Progenitor cell of endocrine pancreas (in vitro differentiated cells): ENCODE data around the gene HNRNPU. TPM values are rescaled to one million over a fixed set of nuclear protein-coding genes. Genes with fewer than 3 reads are reported as not detected.

Experiments used
- DNase-seq: peaks from one replicate; pipeline ENCODE4 v3.0.0; 2021; ENCODE audit warnings: low spot score; ENCODE audit not compliant: unreplicated experiment
- H3K27ac Mint-ChIP-seq: 2 replicates; pipeline ENCODE4 v1.8.0; 2021; ENCODE audit warnings: mild to moderate bottlenecking, moderate library complexity, mixed read lengths
- H3K27me3 Mint-ChIP-seq: 2 replicates; pipeline ENCODE4 v1.8.0; 2021; ENCODE audit warnings: mixed read lengths
- H3K36me3 Mint-ChIP-seq: 2 replicates; pipeline ENCODE4 v1.8.0; 2022; ENCODE audit warnings: mixed read lengths; ENCODE audit not compliant: insufficient read depth
- H3K4me1 Mint-ChIP-seq: 2 replicates; pipeline ENCODE4 v1.8.0; 2021; ENCODE audit warnings: low read depth, mixed read lengths
- H3K4me3 Mint-ChIP-seq: 2 replicates; pipeline ENCODE4 v1.8.0; 2021; ENCODE audit warnings: low read depth, mild to moderate bottlenecking, moderate library complexity, mixed read lengths
- H3K9me3 Mint-ChIP-seq: 2 replicates; pipeline ENCODE4 v1.8.0; 2021; ENCODE audit warnings: low read depth, mixed read lengths
- total RNA-seq: library from RNA; stranded (reverse); gene quantifications from 2 replicates; pipeline ENCODE4 v1.2.1, GENCODE V29; 2021
- TF ChIP-seq, protein P1 (sequence below): fragments of 200-600 bp; sonication (generic); IDR thresholded peaks from one replicate; pipeline ENCODE4 v1.5.0; 2021; ENCODE audit warnings: antibody characterized with exemption, mild to moderate bottlenecking; ENCODE audit not compliant: unreplicated experiment

HNRNPU gene
- total RNA-seq, 1 donor from 2014 or later = 526 TPM

DNA sequence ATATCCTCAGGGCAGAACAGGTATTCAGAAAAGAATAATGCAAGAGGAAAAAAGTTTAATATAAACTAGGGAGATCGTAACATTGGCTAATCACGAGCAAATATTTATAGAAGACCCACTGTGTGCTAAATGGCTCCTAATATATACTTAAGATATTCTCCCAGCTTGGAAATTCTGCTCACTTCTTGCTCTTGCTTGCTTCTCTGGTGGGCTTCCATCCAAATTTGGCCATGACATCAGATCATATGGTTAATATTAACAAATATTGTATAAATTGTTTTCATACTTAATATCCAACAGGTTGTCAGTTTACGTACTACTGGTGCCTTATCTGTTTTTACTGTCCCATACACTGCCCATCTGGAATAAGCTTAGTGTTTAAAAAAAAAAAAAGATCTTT lies 27.8 kb downstream of the HNRNPU start:
- H3K9me3 Mint-ChIP-seq = no peaks in the 10 kb centered on the region
- H3K36me3 Mint-ChIP-seq = peaks cover 25% of the 10 kb centered on the region
- peak overlapping the region; percentile 82 for H3K4me3 Mint-ChIP-seq
- no peak for DNase-seq
- TF ChIP-seq, protein P1, sequence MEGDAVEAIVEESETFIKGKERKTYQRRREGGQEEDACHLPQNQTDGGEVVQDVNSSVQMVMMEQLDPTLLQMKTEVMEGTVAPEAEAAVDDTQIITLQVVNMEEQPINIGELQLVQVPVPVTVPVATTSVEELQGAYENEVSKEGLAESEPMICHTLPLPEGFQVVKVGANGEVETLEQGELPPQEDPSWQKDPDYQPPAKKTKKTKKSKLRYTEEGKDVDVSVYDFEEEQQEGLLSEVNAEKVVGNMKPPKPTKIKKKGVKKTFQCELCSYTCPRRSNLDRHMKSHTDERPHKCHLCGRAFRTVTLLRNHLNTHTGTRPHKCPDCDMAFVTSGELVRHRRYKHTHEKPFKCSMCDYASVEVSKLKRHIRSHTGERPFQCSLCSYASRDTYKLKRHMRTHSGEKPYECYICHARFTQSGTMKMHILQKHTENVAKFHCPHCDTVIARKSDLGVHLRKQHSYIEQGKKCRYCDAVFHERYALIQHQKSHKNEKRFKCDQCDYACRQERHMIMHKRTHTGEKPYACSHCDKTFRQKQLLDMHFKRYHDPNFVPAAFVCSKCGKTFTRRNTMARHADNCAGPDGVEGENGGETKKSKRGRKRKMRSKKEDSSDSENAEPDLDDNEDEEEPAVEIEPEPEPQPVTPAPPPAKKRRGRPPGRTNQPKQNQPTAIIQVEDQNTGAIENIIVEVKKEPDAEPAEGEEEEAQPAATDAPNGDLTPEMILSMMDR = no peak
- H3K27ac Mint-ChIP-seq = peak overlapping the region; percentile 100
- peaks cover 39% of the 10 kb centered on the region for H3K4me1 Mint-ChIP-seq
- H3K27me3 Mint-ChIP-seq = no peaks in the 10 kb centered on the region

DNA sequence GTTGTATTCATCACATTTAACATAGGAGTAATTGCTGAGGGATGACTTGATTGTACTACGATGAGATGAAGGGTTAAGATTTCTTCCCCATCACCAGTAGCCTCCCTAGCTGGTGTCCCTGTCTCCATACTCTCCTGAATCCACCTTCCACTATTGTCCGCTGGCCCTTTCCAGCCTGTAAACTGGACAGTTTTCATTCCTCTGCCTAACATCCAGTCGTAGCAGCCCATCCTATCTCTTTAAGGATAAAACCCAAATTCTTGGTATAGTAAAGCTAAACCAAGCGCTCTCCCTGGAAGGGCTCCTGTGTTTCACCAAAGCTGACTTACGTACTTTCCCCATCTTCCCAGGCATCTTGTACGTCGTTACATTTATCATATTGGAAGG lies 28.2 kb downstream of the HNRNPU start:
- TF ChIP-seq, protein P1 = no peak
- Mint-ChIP-seq H3K4me1 (peaks cover 36% of the 10 kb centered on the region), H3K27ac (peak overlapping the region; percentile 100), H3K4me3 (peak overlapping the region; percentile 82), H3K27me3 (no peaks in the 10 kb centered on the region), H3K36me3 (peaks cover 25% of the 10 kb centered on the region), H3K9me3 (no peaks in the 10 kb centered on the region)
- DNase-seq = no peak

DNA sequence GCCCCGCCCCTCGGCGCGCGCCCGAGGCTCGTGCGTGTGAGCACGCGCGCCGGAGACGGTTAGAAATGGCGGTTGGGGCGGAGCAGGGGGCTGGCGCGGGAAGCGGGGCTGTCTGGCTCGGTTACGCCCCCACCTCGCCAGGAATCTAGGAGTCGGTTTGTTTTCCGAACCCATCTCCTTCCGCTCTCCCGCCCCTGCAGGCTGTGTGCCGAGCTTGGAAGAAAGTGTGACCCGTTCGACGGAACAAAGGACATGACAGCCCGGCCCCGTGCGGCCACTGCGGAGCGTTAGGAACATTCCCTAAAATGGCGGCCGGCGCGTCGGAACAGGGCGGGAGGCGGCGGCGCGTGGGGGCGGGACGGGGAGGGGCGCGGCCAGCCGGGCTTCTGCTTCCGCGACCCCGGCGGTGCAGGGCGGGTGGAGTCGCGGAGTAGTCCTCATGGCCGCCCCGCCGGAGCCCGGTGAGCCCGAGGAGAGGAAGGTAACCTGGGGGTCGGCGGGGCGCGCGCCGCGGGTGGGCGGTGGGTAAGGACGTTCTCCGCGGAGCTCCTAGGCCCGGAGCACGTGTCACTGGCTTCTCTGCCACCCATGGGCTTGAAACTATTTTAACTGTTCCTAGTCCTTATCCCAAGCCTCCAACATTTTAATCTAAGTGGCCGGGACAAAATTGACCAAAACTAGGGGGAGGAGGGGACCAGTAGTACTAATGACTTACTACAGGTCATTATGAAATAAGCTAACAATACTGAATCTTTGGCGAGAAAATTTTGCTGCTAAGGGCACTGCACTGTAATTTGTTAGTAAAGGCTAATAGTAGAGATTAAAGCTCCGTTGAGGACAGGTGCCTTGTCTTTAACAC lies 28.8 kb downstream of the HNRNPU start, which contains the start of gene COX20:
COX20 (plus strand) TSS at position 383 of the 859 bp plus-strand sequence; CDS start at position 440, 57 bp downstream.
- peaks cover 22% of the 10 kb centered on the region for H3K36me3 Mint-ChIP-seq

DNA sequence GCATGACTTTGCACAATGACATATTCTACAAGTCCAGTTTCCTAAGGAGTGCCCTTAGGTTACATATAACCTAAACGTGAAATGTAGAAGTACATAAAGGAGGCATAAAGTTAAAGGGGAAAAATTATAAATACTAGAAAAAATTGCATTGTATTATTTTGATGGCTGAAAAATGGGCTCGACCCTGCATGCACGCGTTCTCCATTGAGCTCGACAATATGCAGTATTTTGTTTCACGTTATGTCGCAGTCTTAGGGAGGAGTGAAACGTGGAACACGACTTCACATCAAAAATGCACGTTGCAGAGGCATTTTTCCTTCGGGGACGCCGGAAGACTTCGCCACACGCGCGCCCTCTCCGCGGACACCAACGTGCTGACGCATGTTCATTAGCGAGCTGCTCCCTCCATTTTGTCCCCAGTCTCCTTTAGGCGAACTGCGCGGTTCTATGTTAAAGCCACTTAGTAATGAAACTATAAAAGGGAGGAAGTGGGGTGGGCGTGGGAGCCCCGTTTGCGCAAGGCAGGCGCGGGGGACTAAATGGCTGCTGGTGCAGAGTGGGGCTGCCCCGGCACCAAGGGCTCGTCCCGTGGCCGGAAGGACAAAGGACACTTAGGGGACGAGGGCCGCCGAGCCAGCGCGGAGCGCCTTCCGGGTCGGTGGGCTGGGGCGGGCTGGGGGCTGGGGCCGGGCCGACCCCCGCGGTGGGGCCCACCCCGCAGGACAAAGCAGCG lies 29.6 kb downstream of the HNRNPU start:
- H3K4me3 Mint-ChIP-seq = peak overlapping the region; percentile 88
- TF ChIP-seq, protein P1 = no peak
- H3K9me3 Mint-ChIP-seq = no peaks in the 10 kb centered on the region
- H3K4me1 Mint-ChIP-seq = peaks cover 26% of the 10 kb centered on the region
- peaks cover 18% of the 10 kb centered on the region for H3K36me3 Mint-ChIP-seq
- no peaks in the 10 kb centered on the region for H3K27me3 Mint-ChIP-seq
- no peak for DNase-seq
- H3K27ac Mint-ChIP-seq = peak overlapping the region; percentile 100

More for the DNA sequence above, 28.8 kb downstream of the HNRNPU start, which contains the start of gene COX20:
- DNase-seq = peak; percentile 85
- Mint-ChIP-seq H3K4me3 (peak within 1 kb of the TSS; percentile 88), H3K4me1 (peaks cover 30% of the 10 kb centered on the region), H3K9me3 (no peaks in the 10 kb centered on the region), H3K27ac (peak within 1 kb of the TSS; percentile 100), H3K27me3 (no peaks in the 10 kb centered on the region)
- TF ChIP-seq, protein P1 = no peak
